ENCODE measurements around the gene DLGAP1.
A peak's percentile ranks its signal among the peaks of the same experiment; 100 is the strongest.

DLGAP1 gene

GRCh38 chr18:3510896-3511295 is 944.2 kb downstream of the DLGAP1 start:
- Mint-ChIP-seq H3K27ac (no peak overlapping the region), H3K4me3 (no peak overlapping the region), H3K4me1 (no peaks in the 10 kb centered on the region), H3K9me3 (no peaks in the 10 kb centered on the region), H3K36me3 (no peaks in the 10 kb centered on the region), H3K27me3 (peaks cover 8% of the 10 kb centered on the region)
- DNase-seq: no peak
- CTCF ChIA-PET: no interaction called here

- no peak for DNase-seq
- Mint-ChIP-seq H3K27ac (no peak overlapping the region), H3K27me3 (peaks cover 8% of the 10 kb centered on the region), H3K4me1 (no peaks in the 10 kb centered on the region), H3K9me3 (no peaks in the 10 kb centered on the region), H3K4me3 (no peak overlapping the region), H3K36me3 (no peaks in the 10 kb centered on the region)
- CTCF ChIA-PET: no interaction called here
Observed at GRCh38 chr18:3510024-3510423, 945.1 kb downstream of the DLGAP1 start.

- H3K4me1 Mint-ChIP-seq: no peaks in the 10 kb centered on the region
- CTCF ChIA-PET: interaction anchor here (0.7 kb wide), 1 partner anchor 23 kb away, joined by 3 read pairs; no protein-coding TSS in a partner anchor
- no peak overlapping the region for H3K4me3 Mint-ChIP-seq
- H3K36me3 Mint-ChIP-seq: no peaks in the 10 kb centered on the region
- DNase-seq: no peak
- no peaks in the 10 kb centered on the region for H3K9me3 Mint-ChIP-seq
- H3K27ac Mint-ChIP-seq: no peak overlapping the region
- H3K27me3 Mint-ChIP-seq: peaks cover 14% of the 10 kb centered on the region
Observed at GRCh38 chr18:3508576-3509549, 946.2 kb downstream of the DLGAP1 start.

- Mint-ChIP-seq H3K36me3 (no peaks in the 10 kb centered on the region), H3K4me1 (peaks cover 6% of the 10 kb centered on the region), H3K4me3 (no peak overlapping the region), H3K27me3 (peaks cover 33% of the 10 kb centered on the region), H3K27ac (no peak overlapping the region), H3K9me3 (no peaks in the 10 kb centered on the region)
- DNase-seq: no peak
- CTCF ChIA-PET: interaction anchor here (0.8 kb wide), 1 partner anchor 38 kb away, joined by 3 read pairs; no protein-coding TSS in a partner anchor
Observed at GRCh38 chr18:3504637-3505036, 950.5 kb downstream of the DLGAP1 start.

GRCh38 chr18:3502650-3503049 is 952.5 kb downstream of the DLGAP1 start:
- peaks cover 48% of the 10 kb centered on the region for H3K27me3 Mint-ChIP-seq
- DNase-seq: no peak
- CTCF ChIA-PET: no interaction called here
- no peaks in the 10 kb centered on the region for H3K9me3 Mint-ChIP-seq
- no peaks in the 10 kb centered on the region for H3K36me3 Mint-ChIP-seq
- peaks cover 16% of the 10 kb centered on the region for H3K4me1 Mint-ChIP-seq
- H3K27ac Mint-ChIP-seq: no peak overlapping the region
- no peak overlapping the region for H3K4me3 Mint-ChIP-seq

- H3K9me3 Mint-ChIP-seq: no peaks in the 10 kb centered on the region
Observed at GRCh38 chr18:3500016-3500415, 955.1 kb downstream of the DLGAP1 start.

GRCh38 chr18:3499501-3499900 is 955.6 kb downstream of the DLGAP1 start:
- Mint-ChIP-seq H3K4me3 (peak overlapping the region; percentile 24), H3K4me1 (peaks cover 21% of the 10 kb centered on the region), H3K27me3 (peaks cover 39% of the 10 kb centered on the region), H3K36me3 (no peaks in the 10 kb centered on the region), H3K27ac (no peak overlapping the region), H3K9me3 (no peaks in the 10 kb centered on the region)
- CTCF ChIA-PET: interaction anchor here (0.6 to 1.5 kb wide), 2 partner anchors 202 to 566 kb away, joined by 3 to 6 read pairs; no protein-coding TSS in a partner anchor
- no peak for DNase-seq

More at GRCh38 chr18:3500016-3500415, 955.1 kb downstream of the DLGAP1 start:
- no peak overlapping the region for H3K4me3 Mint-ChIP-seq
- peaks cover 44% of the 10 kb centered on the region for H3K27me3 Mint-ChIP-seq
- CTCF ChIA-PET: no interaction called here
- H3K4me1 Mint-ChIP-seq: peaks cover 21% of the 10 kb centered on the region
- no peaks in the 10 kb centered on the region for H3K36me3 Mint-ChIP-seq
- no peak for DNase-seq
- H3K27ac Mint-ChIP-seq: no peak overlapping the region

GRCh38 chr18:3498698-3499471 is 956.2 kb downstream of the DLGAP1 start:
- peaks cover 41% of the 10 kb centered on the region for H3K27me3 Mint-ChIP-seq
- H3K36me3 Mint-ChIP-seq: no peaks in the 10 kb centered on the region
- H3K9me3 Mint-ChIP-seq: no peaks in the 10 kb centered on the region
- H3K27ac Mint-ChIP-seq: no peak overlapping the region
- CTCF ChIA-PET: interaction anchor here (0.6 to 1.5 kb wide), 3 partner anchors 167 to 566 kb away, joined by 3 to 6 read pairs (median 3); no protein-coding TSS in a partner anchor
- peaks cover 21% of the 10 kb centered on the region for H3K4me1 Mint-ChIP-seq
- H3K4me3 Mint-ChIP-seq: peak overlapping the region; percentile 24
- DNase-seq: peak; percentile 23

GRCh38 chr18:3495691-3496430 is 959.2 kb downstream of the DLGAP1 start:
- H3K9me3 Mint-ChIP-seq: no peaks in the 10 kb centered on the region
- H3K36me3 Mint-ChIP-seq: no peaks in the 10 kb centered on the region
- no peak overlapping the region for H3K4me3 Mint-ChIP-seq
- CTCF ChIA-PET: interaction anchor here (1.5 kb wide), 1 partner anchor 41 kb away, joined by 3 read pairs; no protein-coding TSS in a partner anchor
- peaks cover 23% of the 10 kb centered on the region for H3K4me1 Mint-ChIP-seq
- H3K27ac Mint-ChIP-seq: no peak overlapping the region
- DNase-seq: no peak
- H3K27me3 Mint-ChIP-seq: peaks cover 48% of the 10 kb centered on the region

GRCh38 chr18:3494569-3494968 is 960.5 kb downstream of the DLGAP1 start:
- CTCF ChIA-PET: interaction anchor here (0.6 kb wide), 1 partner anchor 31 kb away, joined by 3 read pairs; no protein-coding TSS in a partner anchor
- H3K4me3 Mint-ChIP-seq: no peak overlapping the region
- H3K27me3 Mint-ChIP-seq: peaks cover 43% of the 10 kb centered on the region

GRCh38 chr18:3494245-3494526 is 960.9 kb downstream of the DLGAP1 start:
- Mint-ChIP-seq H3K4me3 (no peak overlapping the region), H3K27ac (no peak overlapping the region), H3K27me3 (peaks cover 39% of the 10 kb centered on the region)

More at GRCh38 chr18:3494569-3494968, 960.5 kb downstream of the DLGAP1 start:
- peaks cover 17% of the 10 kb centered on the region for H3K4me1 Mint-ChIP-seq
- no peaks in the 10 kb centered on the region for H3K9me3 Mint-ChIP-seq
- no peak overlapping the region for H3K27ac Mint-ChIP-seq
- H3K36me3 Mint-ChIP-seq: no peaks in the 10 kb centered on the region
- DNase-seq: no peak

GRCh38 chr18:3493501-3494244 is 961.4 kb downstream of the DLGAP1 start:
- Mint-ChIP-seq H3K4me1 (peaks cover 10% of the 10 kb centered on the region), H3K27me3 (peaks cover 34% of the 10 kb centered on the region), H3K27ac (no peak overlapping the region), H3K4me3 (no peak overlapping the region), H3K36me3 (no peaks in the 10 kb centered on the region), H3K9me3 (no peaks in the 10 kb centered on the region)
- CTCF ChIA-PET: interaction anchor here (0.6 kb wide), 1 partner anchor 32 kb away, joined by 3 read pairs; no protein-coding TSS in a partner anchor
- DNase-seq: no peak

More at GRCh38 chr18:3494245-3494526, 960.9 kb downstream of the DLGAP1 start:
- Mint-ChIP-seq H3K4me1 (peaks cover 13% of the 10 kb centered on the region), H3K36me3 (no peaks in the 10 kb centered on the region), H3K9me3 (no peaks in the 10 kb centered on the region)
- no peak for DNase-seq
- CTCF ChIA-PET: interaction anchor here (0.6 kb wide), 1 partner anchor 32 kb away, joined by 3 read pairs; no protein-coding TSS in a partner anchor

GRCh38 chr18:3492721-3493120 is 962.4 kb downstream of the DLGAP1 start:
- Mint-ChIP-seq H3K36me3 (no peaks in the 10 kb centered on the region), H3K9me3 (no peaks in the 10 kb centered on the region), H3K4me1 (peaks cover 7% of the 10 kb centered on the region), H3K4me3 (no peak overlapping the region), H3K27me3 (peaks cover 27% of the 10 kb centered on the region), H3K27ac (no peak overlapping the region)
- DNase-seq: no peak
- CTCF ChIA-PET: no interaction called here
